Spinal cord (tissue), 10 donors: Measurements from ENCODE around the gene STRN4. TPM values are rescaled to one million over a fixed set of nuclear protein-coding genes. Genes with fewer than 3 reads are reported as not detected.

Experiments used
- DNase-seq, 6 donors: peaks; one replicate each; pipeline versions ENCODE4 v3.0.0 to v3.0.0-alpha.2; 2013 to 2015; ENCODE audit warnings: low spot score in 6 of 6, low read depth in 4 of 6
- H3K27ac ChIP-seq: one replicate; pipeline ENCODE4 v1.5.1; 2013; ENCODE audit warnings: low read depth, low read length, control low read depth
- H3K27me3 ChIP-seq: one replicate; pipeline ENCODE4 v1.6.1; 2013; ENCODE audit warnings: low read length; ENCODE audit not compliant: control insufficient read depth, insufficient read depth
- H3K36me3 ChIP-seq: one replicate; pipeline ENCODE4 v1.6.1; 2013; ENCODE audit warnings: low read length; ENCODE audit not compliant: control insufficient read depth, insufficient read depth
- H3K4me1 ChIP-seq: one replicate; pipeline ENCODE4 v1.6.1; 2013; ENCODE audit warnings: low read length; ENCODE audit not compliant: control insufficient read depth, insufficient read depth
- H3K4me3 ChIP-seq: one replicate; pipeline ENCODE4 v1.5.1; 2013; ENCODE audit warnings: low read depth, low read length, control low read depth
- H3K9me3 ChIP-seq: one replicate; pipeline ENCODE4 v1.6.1; 2013; ENCODE audit warnings: low read length; ENCODE audit not compliant: control insufficient read depth, insufficient read depth
- WGBS: methylation state at CpG from one replicate; pipeline ENCODE4 v1.1.5; 2013; ENCODE audit warnings: missing lambda C conversion rate; ENCODE audit not compliant: insufficient coverage; 5-methylcytosine and 5-hydroxymethylcytosine counted together
- long read RNA-seq, 4 donors: transcript quantifications; one replicate each; lab custom pipeline, GENCODE V29; 2026
- polyA plus RNA-seq, 2 donors: library from polyadenylated mRNA; unstranded; fragments of 120-200 nt; gene quantifications; one replicate each; pipeline ENCODE4 v1.2.1, GENCODE V29; 2013; ENCODE audit not compliant: insufficient read length in 2 of 2
- total RNA-seq, 2 donors: library from RNA; depleted of rRNA in 1 of 2; stranded (reverse); fragments of 120-200 nt in 1 of 2; fragments of >200 nt in 1 of 2; gene quantifications; one replicate each; pipeline versions ENCODE4 v1.2.3 to v1.2.4, GENCODE V29; 2013 to 2014
- donor health status: healthy.

STRN4 gene
- total RNA-seq: 10 to 100 TPM; 42.4 to 75.5 TPM
- polyA plus RNA-seq: 100 to 1,000 TPM; 121 to 155 TPM
- long read RNA-seq, donor 1, transcript STRN4-222 (1 exons, 2,240 nt): major isoform, 26 of 56 reads
- long read RNA-seq, donor 1, transcript STRN4-201 (18 exons, 3,210 nt): minor isoform, 10 of 56 reads
- long read RNA-seq, donor 1, partial matches to known transcripts: 15 of 56 reads
- long read RNA-seq, donor 1, other reads (novel, unspliced or antisense): 0 of 56 reads
- long read RNA-seq, donor 2, transcript STRN4-222 (1 exons, 2,240 nt): major isoform, 21 of 27 reads
- long read RNA-seq, donor 2, partial matches to known transcripts: 5 of 27 reads
- long read RNA-seq, donor 2, other reads (novel, unspliced or antisense): 0 of 27 reads
- long read RNA-seq, donor 3, transcript STRN4-222 (1 exons, 2,240 nt): major isoform, 21 of 27 reads
- long read RNA-seq, donor 3, partial matches to known transcripts: 0 of 27 reads
- long read RNA-seq, donor 3, other reads (novel, unspliced or antisense): 0 of 27 reads
- long read RNA-seq, donor 4, transcript STRN4-201 (18 exons, 3,210 nt): minor isoform, 9 of 46 reads
- long read RNA-seq, donor 4, transcript STRN4-222 (1 exons, 2,240 nt): major isoform, 30 of 46 reads
- long read RNA-seq, donor 4, partial matches to known transcripts: 6 of 46 reads
- long read RNA-seq, donor 4, other reads (novel, unspliced or antisense): 0 of 46 reads

DNA sequence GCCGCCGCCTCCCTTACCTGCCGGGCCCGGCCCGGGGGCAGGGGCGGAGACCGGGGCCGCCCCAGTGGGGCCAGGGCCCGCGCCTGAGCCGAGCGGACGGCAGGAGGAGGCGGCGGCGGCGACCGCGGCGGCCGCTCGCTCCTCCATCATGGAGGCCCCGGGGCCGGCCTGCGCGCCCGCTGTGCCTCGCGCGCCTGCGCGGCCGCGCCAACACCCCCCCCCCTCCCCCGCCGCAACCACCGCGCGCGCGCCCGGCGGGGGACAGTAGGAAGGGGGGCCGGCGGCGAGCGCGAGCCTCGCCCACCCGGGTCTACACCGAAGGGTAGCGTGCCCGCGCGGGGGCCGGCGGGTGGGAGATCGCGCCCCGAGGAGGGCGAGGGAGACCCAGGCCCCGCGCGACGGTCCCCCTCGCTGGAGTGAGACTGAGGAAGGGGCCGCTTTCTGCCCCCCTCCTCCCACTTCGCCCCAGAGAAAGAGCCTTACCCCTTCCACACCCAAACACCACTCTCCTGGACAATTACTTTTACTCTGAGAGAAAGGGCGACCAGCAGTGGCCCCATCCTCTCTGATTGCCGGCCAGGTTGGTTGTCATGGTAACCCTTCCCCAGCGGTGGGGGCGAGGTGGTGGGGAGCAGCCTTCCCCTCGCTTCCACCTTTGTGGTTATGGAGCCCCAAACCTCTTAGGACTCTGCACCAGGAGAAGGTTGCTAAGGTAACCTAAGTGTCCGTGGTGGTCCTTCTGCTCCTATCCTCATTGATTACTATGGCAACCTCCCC is at the start of gene STRN4:
TSS of gene STRN4 (minus strand) at position 170 of the 777 bp plus-strand sequence. CDS start at position 150, 20 bp downstream.
- Histone ChIP-seq H3K36me3 (peaks cover 31% of the 10 kb centered on the region), H3K27me3 (no peaks in the 10 kb centered on the region), H3K9me3 (no peaks in the 10 kb centered on the region), H3K4me1 (peaks cover 33% of the 10 kb centered on the region), H3K4me3 (peak within 1 kb of the TSS; percentile 79), H3K27ac (peak within 1 kb of the TSS; percentile 61)
- WGBS: under 1% methylated on average over 31 of the region's 74 CpGs
- DNase-seq: peak in 5 of 6 donors; percentile 36 to 94 (median 73)

DNA sequence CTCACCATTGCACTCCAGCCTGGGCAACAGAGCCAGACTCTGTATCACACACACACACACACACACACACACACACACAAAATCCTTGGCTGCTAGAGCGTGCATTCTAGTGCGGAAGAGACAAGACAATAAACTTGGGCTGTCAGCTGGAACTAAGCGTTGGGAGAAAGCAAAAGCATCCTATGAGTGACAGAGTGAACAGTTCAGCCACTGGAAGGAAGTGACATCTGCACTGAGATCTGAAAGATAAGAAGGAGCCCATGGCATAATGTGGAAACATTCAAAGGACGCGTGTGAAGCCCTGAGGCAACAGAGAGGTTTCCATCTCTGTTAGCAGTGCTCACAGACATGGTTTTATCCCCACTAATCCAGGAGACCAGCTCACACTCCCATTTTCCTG is 45.7 kb upstream of the STRN4 start:
- H3K27me3 ChIP-seq: peaks cover 19% of the 10 kb centered on the region
- no peaks in the 10 kb centered on the region for H3K36me3 ChIP-seq
- WGBS: 60% methylated on average over 2 of the region's 5 CpGs
- H3K4me1 ChIP-seq: peaks cover 25% of the 10 kb centered on the region
- no peaks in the 10 kb centered on the region for H3K9me3 ChIP-seq
- H3K27ac ChIP-seq: no peak overlapping the region
- DNase-seq: no peak
- H3K4me3 ChIP-seq: no peak overlapping the region

GRCh38 chr19:46789371-46789770 is 43.1 kb upstream of the STRN4 start:
- peaks cover 25% of the 10 kb centered on the region for H3K27me3 ChIP-seq
- 97% methylated on average over 7 of the region's 8 CpGs for WGBS
- H3K36me3 ChIP-seq: no peaks in the 10 kb centered on the region
- H3K27ac ChIP-seq: no peak overlapping the region
- DNase-seq: no peak
- H3K4me3 ChIP-seq: no peak overlapping the region
- H3K4me1 ChIP-seq: peaks cover 37% of the 10 kb centered on the region
- H3K9me3 ChIP-seq: no peaks in the 10 kb centered on the region

GRCh38 chr19:46788968-46789338 is 42.7 kb upstream of the STRN4 start:
- no peaks in the 10 kb centered on the region for H3K9me3 ChIP-seq
- peaks cover 25% of the 10 kb centered on the region for H3K27me3 ChIP-seq
- no peak for DNase-seq
- 44% methylated on average over 7 of the region's 9 CpGs for WGBS
- H3K27ac ChIP-seq: no peak overlapping the region
- H3K36me3 ChIP-seq: no peaks in the 10 kb centered on the region
- H3K4me1 ChIP-seq: peaks cover 41% of the 10 kb centered on the region
- H3K4me3 ChIP-seq: no peak overlapping the region

DNA sequence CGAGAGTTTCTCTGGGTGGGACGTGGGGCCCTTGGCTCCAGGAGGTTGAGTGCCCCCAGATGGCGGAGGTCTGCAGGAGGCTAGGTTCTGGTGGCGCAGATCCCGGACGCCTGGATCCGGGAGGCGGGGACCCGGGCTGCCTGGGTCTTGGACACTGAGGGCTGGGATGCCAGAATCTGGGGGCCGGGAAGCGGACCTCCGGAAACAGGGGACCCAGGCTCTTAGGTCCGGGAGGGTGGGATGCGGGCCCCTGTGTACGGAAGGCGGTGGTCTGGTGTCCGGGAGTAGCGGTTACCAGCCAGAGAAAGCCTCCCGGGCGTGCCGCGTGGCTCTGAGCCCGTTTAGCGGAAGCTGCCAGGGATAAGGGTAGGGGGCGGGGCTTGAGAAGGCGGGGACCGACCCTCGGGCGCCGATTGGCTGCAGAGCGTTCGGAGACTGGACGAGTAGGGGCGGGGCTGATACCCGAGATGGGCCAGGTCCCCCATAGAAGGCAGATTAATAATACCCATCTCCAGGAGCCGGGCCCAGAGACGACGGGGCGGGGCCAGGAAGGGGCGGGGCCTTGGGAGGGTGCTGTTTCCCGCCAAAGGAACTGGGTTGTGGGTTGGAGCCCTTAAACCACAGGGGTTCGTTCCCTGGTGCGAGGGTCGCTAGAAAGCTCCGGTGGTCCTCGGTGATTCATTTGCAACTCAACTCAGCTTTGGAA is 42.2 kb upstream of the STRN4 start, which contains the start of gene SLC1A5:
TSS of gene SLC1A5 (minus strand) at position 333 of the 706 bp plus-strand sequence. CDS start 629 bp downstream, outside the sequence.
- Histone ChIP-seq H3K27ac (peak within 1 kb of the TSS; percentile 1), H3K9me3 (no peaks in the 10 kb centered on the region), H3K36me3 (no peaks in the 10 kb centered on the region), H3K4me3 (peak within 1 kb of the TSS; percentile 51), H3K27me3 (peaks cover 25% of the 10 kb centered on the region), H3K4me1 (peaks cover 46% of the 10 kb centered on the region)
- peak in 5 of 6 donors; percentile 47 to 96 (median 73) for DNase-seq
- WGBS: under 1% methylated on average over 42 of the region's 46 CpGs

- peaks cover 50% of the 10 kb centered on the region for H3K4me1 ChIP-seq
- H3K4me3 ChIP-seq: peak overlapping the region; percentile 51
- DNase-seq: peak in 2 of 6 donors; percentile 37 to 49
- peaks cover 25% of the 10 kb centered on the region for H3K27me3 ChIP-seq
- H3K36me3 ChIP-seq: no peaks in the 10 kb centered on the region
- no peaks in the 10 kb centered on the region for H3K9me3 ChIP-seq
- peak overlapping the region; percentile 1 for H3K27ac ChIP-seq
- under 1% methylated on average over 80 of the region's 80 CpGs for WGBS
Measured at GRCh38 chr19:46787331-46788261, 41.3 kb upstream of the STRN4 start.

GRCh38 chr19:46787040-46787330 is 40.7 kb upstream of the STRN4 start:
- peak overlapping the region; percentile 47 for H3K27ac ChIP-seq

GRCh38 chr19:46786236-46787039 is 40.2 kb upstream of the STRN4 start:
- peak overlapping the region; percentile 47 for H3K27ac ChIP-seq

More at GRCh38 chr19:46787040-46787330, 40.7 kb upstream of the STRN4 start:
- Histone ChIP-seq H3K36me3 (no peaks in the 10 kb centered on the region), H3K4me1 (peaks cover 50% of the 10 kb centered on the region), H3K9me3 (no peaks in the 10 kb centered on the region), H3K4me3 (peak overlapping the region; percentile 51), H3K27me3 (peaks cover 25% of the 10 kb centered on the region)
- DNase-seq: no peak
- WGBS: 9% methylated on average over 5 of the region's 5 CpGs

More at GRCh38 chr19:46786236-46787039, 40.2 kb upstream of the STRN4 start:
- 34% methylated on average over 17 of the region's 20 CpGs for WGBS
- Histone ChIP-seq H3K27me3 (peaks cover 25% of the 10 kb centered on the region), H3K9me3 (no peaks in the 10 kb centered on the region), H3K36me3 (no peaks in the 10 kb centered on the region), H3K4me3 (peak overlapping the region; percentile 51), H3K4me1 (peaks cover 50% of the 10 kb centered on the region)
- DNase-seq: peak in 2 of 6 donors; percentile 49 to 57
